ENCODE results near the gene CCDC175.

GRCh38 chr14:59482541-59483331 lies 93.9 kb downstream of the CCDC175 start:
- TF ChIP-seq FOS (IDR thresholded peaks at IDR 0.05; ENCODE audit: borderline replicate concordance, insufficient read depth, low read length) (no peak), EZH2 (IDR thresholded peaks at IDR 0.05; ENCODE audit: borderline replicate concordance, low read depth, low read length, severe bottlenecking) (no peak), GATA2 (IDR thresholded peaks at IDR 0.05; ENCODE audit: insufficient read depth, insufficient read length, low read depth, low read length) (peak; percentile 54), MYC (IDR thresholded peaks at IDR 0.05; ENCODE audit: low read depth, low read length) (no peak), POLR2AphosphoS5 (IDR thresholded peaks at IDR 0.05; ENCODE audit: insufficient read depth, low read depth, low read length) (peak; percentile 36)
- TF ChIP-seq, protein P1, sequence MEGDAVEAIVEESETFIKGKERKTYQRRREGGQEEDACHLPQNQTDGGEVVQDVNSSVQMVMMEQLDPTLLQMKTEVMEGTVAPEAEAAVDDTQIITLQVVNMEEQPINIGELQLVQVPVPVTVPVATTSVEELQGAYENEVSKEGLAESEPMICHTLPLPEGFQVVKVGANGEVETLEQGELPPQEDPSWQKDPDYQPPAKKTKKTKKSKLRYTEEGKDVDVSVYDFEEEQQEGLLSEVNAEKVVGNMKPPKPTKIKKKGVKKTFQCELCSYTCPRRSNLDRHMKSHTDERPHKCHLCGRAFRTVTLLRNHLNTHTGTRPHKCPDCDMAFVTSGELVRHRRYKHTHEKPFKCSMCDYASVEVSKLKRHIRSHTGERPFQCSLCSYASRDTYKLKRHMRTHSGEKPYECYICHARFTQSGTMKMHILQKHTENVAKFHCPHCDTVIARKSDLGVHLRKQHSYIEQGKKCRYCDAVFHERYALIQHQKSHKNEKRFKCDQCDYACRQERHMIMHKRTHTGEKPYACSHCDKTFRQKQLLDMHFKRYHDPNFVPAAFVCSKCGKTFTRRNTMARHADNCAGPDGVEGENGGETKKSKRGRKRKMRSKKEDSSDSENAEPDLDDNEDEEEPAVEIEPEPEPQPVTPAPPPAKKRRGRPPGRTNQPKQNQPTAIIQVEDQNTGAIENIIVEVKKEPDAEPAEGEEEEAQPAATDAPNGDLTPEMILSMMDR (IDR thresholded peaks at IDR 0.05; ENCODE audit: extremely low read depth in 1 of 2, insufficient read depth in 1 of 2, low read depth in 1 of 2, low read length in 2 of 2) = no peak

Data from endothelial cell of umbilical vein (primary cell).